22Rv1 (cell line): ENCODE measurements around the gene NAA20.

Experiments used
- ZFX ChIP-seq: fragments of 450-650 bp; IDR thresholded peaks from 2 replicates; pipeline ENCODE4 v1.6.1; 2017; ENCODE audit warnings: antibody characterized with exemption, borderline replicate concordance
- TF ChIP-seq, protein P1 (sequence below): fragments of 450-650 bp; IDR thresholded peaks from 2 replicates; pipeline ENCODE4 v1.5.1; 2017; ENCODE audit warnings: mild to moderate bottlenecking

DNA sequence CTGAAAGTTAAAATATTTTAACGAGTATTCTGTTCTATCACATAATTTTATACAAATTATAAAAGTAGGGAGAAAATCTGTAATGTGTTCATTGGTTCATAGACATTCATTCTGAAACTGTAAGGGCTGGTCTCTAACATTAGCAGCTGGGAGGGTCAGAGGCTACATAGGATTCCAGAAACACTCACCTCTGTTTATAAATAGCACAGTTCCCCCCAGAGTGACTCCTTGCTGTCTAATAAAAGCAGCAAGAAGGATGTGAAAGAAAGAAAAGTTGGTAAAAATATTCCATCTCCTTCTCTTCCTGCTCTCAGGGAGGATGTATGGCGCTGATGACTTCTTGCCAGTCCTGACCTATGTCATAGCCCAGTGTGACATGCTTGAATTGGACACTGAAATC is 25.3 kb upstream of the NAA20 start:
- TF ChIP-seq, protein P1, sequence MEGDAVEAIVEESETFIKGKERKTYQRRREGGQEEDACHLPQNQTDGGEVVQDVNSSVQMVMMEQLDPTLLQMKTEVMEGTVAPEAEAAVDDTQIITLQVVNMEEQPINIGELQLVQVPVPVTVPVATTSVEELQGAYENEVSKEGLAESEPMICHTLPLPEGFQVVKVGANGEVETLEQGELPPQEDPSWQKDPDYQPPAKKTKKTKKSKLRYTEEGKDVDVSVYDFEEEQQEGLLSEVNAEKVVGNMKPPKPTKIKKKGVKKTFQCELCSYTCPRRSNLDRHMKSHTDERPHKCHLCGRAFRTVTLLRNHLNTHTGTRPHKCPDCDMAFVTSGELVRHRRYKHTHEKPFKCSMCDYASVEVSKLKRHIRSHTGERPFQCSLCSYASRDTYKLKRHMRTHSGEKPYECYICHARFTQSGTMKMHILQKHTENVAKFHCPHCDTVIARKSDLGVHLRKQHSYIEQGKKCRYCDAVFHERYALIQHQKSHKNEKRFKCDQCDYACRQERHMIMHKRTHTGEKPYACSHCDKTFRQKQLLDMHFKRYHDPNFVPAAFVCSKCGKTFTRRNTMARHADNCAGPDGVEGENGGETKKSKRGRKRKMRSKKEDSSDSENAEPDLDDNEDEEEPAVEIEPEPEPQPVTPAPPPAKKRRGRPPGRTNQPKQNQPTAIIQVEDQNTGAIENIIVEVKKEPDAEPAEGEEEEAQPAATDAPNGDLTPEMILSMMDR: no peak
- TF ChIP-seq ZFX: no peak
